Activated T-cell treated with anti-CD3 and anti-CD28 coated beads, Interleukin-2, amount 50 U/mL, for 4 hours (primary cell): ENCODE data around the gene SLC12A7. TPM values are rescaled to one million over a fixed set of nuclear protein-coding genes. Genes with fewer than 3 reads are reported as not detected.
"Not testable (repeated sequence)": the region's sequence is repeated elsewhere in the genome, so short reads cannot be mapped to it uniquely, and the experiment has no call there.

Experiments
- ATAC-seq, 2 donors: fragments of 200-7000 bp; cut with Tn5 transposase; one replicate each; pipeline ENCODE4 v1.10.0; 2021
- DNase-seq: peaks from one replicate; pipeline ENCODE4 v3.0.0-alpha.2; 2020
- H3K27me3 Mint-ChIP-seq: one replicate; pipeline ENCODE4 v1.8.0; 2021; ENCODE audit warnings: low read depth, mixed read lengths
- H3K36me3 Mint-ChIP-seq: one replicate; pipeline ENCODE4 v1.8.0; 2022; ENCODE audit warnings: mixed read lengths; ENCODE audit not compliant: insufficient read depth
- H3K4me1 Mint-ChIP-seq: one replicate; pipeline ENCODE4 v1.8.0; 2021; ENCODE audit warnings: low read depth, mixed read lengths
- H3K4me3 Mint-ChIP-seq: one replicate; pipeline ENCODE4 v1.8.0; 2021; ENCODE audit warnings: mild to moderate bottlenecking, moderate library complexity, mixed read lengths
- H3K9me3 Mint-ChIP-seq: one replicate; pipeline ENCODE4 v1.8.0; 2021; ENCODE audit warnings: mixed read lengths
- total RNA-seq, 3 donors: library from RNA; stranded (reverse); gene quantifications; one replicate each; pipeline ENCODE4 v1.2.1, GENCODE V29; 2021

Gene SLC12A7
- total RNA-seq, 3 donors from 2014 or later, result 13.6 to 26.8 (median 18.5) TPM

DNA sequence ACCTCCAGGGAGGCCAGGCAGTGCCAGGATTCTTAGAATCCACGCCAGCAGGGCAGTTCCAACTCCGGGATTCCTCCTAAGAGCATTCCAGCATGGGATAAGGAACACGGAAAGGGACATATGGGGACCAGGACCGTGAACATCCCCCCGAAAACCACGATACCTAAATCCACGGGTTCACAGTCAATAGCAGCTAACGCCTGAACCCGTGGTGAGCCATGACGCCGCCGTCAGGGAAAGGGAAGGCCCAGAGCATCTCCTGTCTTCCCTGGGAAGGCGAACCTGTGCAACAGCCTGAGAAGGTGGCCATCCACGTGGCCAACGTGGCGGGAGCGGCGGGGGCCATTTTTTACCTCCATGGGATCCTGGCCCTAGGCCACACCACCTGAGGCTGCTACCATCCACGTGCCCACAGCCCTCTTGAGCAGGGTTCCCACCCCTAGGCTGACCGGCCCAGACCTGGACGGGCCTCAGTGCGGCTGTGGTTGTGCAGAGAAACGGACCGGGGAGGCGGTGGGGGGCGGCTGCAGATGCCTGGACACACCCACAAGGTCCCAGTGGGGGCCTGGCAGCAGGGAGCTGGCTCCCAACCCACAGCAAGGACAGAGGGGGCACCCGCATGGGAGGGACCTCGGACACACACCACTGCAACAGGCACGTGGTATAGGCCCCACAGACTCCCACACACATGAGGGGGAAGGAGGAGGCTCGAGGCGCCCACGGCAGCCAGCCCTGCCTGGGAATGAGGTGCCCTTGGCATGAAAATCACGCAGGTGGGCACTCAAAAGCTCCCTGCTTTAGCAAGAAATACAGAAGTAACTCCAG, 42.8 kb downstream of the SLC12A7 start:
- no peaks in the 10 kb centered on the region for H3K27me3 Mint-ChIP-seq
- H3K4me1 Mint-ChIP-seq, result no peaks in the 10 kb centered on the region
- no peaks in the 10 kb centered on the region for H3K9me3 Mint-ChIP-seq
- no peak for ATAC-seq
- no peaks in the 10 kb centered on the region for H3K36me3 Mint-ChIP-seq
- DNase-seq, result no peak
- no peak overlapping the region for H3K4me3 Mint-ChIP-seq

DNA sequence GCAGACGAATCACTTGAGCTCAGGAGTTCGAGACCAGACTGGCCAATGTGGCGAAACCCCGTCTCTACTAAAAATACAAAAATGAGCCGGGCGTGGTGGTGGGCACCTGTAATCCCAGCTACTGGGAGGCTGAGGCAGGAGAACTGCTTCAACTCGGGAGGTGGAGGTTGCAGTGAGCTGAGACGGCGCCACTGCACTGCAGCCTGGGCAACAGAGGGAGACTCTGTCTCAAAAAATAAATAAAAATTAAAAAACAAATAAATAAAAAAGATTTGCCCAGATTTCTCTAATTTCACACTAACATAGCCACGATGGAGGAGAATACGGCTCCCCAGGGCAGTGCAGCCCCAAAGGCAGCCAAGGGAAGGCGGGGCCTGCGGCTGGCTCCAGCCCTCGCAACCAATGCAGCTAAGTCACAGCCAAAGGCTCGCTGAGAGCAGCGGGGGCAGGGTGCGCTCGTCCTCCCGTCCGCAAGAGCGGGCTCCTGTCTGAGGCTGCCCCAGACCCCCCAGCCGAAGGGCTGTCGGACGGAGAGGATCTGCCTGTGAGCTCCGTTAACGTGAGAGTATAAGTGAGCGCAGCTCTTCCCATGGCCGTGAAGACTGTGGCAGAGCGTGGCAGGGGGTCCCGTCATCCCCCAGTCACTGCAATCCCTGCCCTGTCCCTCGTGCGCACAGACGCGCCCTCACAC, 43.5 kb downstream of the SLC12A7 start:
- no peaks in the 10 kb centered on the region for H3K9me3 Mint-ChIP-seq
- H3K27me3 Mint-ChIP-seq, result no peaks in the 10 kb centered on the region
- no peak overlapping the region for H3K4me3 Mint-ChIP-seq
- H3K4me1 Mint-ChIP-seq, result no peaks in the 10 kb centered on the region
- DNase-seq (no peak), ATAC-seq (no peak)
- H3K36me3 Mint-ChIP-seq, result no peaks in the 10 kb centered on the region

DNA sequence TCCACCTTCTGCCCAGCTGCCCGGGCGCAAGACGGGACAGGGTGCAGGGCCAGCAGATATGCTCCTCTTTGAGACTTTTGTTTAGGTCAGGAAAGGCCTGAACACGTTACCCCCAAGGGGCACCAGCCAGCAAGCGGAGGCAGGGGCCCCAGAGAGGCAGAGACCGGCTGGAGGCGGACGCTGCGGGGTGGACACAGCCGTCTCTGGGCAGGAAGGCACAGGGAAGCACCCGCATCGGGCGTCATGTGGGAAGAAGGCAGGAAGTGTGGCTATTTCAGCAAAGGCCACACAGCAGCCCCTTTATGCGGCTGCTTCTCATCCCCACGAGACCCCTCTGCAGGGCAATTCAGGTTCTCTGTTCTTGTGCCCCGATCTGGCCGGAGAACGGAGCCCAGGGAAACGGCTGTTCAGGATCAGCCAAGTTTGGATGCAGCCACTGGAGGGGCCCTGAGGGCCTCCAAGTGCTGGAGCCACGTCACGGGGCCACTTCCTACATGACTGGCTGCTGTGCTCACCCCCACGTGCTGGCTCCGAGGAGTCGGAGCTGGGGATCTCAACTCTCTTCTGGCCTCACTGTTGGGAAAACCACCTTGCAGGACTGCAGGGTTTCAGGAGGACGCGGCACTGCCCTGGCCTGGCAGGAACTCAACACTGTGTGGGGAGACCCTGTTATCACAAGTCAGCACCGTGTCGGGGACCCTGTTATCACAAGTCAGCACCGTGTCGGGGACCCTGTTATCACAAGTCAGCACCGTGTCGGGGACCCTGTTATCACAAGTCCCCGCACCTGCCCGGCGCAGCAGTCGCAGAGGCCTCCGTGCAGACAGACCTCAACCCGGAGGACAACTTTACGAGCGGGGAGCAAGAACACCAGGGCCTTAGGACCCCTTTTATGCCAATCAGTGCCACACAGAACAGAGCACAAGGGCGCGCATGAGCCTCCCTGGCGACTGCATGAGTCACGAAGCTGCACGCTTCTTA, 44.4 kb downstream of the SLC12A7 start:
- H3K9me3 Mint-ChIP-seq, result no peaks in the 10 kb centered on the region
- H3K27me3 Mint-ChIP-seq, result no peaks in the 10 kb centered on the region
- DNase-seq (no peak), ATAC-seq (no peak)
- H3K4me1 Mint-ChIP-seq, result no peaks in the 10 kb centered on the region
- no peaks in the 10 kb centered on the region for H3K36me3 Mint-ChIP-seq
- H3K4me3 Mint-ChIP-seq, result no peak overlapping the region

DNA sequence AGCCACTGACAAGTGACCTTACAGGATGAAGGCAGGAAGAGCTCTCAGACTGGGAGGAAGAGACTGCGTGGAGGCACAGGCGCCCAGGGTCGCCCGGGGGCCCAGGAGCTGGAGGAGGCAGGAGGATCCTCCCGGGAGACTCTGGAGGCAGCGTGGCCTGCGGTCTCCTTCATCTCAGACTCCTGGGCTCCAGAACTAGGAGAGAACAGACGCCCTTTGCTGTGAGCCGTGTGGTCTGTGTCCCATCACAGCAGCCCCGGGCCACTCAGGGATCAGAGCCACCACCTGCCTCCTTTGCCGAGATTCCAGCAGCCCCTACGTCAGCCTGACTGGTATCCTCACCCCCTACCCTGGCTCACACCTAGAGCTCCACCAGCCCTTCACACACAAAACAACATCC, 45.2 kb downstream of the SLC12A7 start:
- no peaks in the 10 kb centered on the region for H3K27me3 Mint-ChIP-seq
- no peak overlapping the region for H3K4me3 Mint-ChIP-seq
- H3K9me3 Mint-ChIP-seq, result no peaks in the 10 kb centered on the region
- ATAC-seq (no peak), DNase-seq (no peak)
- H3K36me3 Mint-ChIP-seq, result no peaks in the 10 kb centered on the region
- H3K4me1 Mint-ChIP-seq, result no peaks in the 10 kb centered on the region

DNA sequence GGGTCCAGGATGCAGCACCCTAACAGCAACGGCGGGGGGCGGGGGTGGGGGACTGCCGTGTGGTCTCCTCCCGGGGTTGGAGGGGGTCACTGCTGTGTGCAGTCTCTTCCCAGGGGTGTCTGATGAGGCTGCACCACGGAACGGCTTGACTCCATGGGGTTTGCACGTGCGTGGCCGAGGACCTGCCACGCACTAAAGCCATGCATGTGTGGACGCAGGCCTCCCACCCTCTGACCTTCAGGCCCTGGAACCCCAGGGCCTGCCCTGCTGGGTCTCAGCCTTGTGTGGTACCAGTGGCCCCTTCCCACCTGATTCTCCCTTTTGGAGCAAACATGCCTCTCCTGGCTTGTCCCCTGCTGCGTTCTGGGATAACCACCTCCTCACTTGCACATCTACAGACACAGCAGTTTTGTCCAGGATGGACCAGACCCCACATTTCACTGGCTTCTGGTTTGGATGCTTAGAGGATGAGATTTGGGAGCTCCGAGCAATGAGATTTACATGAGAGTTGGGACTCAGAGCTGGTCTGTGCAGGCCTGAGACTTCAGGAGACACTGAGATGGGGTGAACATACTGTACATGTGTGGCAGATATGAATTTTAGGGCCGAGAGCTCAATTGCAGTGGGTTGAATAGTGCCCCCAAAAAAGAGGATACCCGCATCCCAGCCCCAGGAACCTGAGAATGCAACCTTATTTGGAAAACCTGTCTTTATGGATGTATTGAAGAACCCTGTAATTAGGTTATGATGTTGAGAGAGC, 45.8 kb downstream of the SLC12A7 start:
- Mint-ChIP-seq H3K4me1 (no peaks in the 10 kb centered on the region), H3K27me3 (no peaks in the 10 kb centered on the region), H3K9me3 (no peaks in the 10 kb centered on the region), H3K36me3 (no peaks in the 10 kb centered on the region), H3K4me3 (no peak overlapping the region)
- no peak for DNase-seq
- no peak for ATAC-seq

DNA sequence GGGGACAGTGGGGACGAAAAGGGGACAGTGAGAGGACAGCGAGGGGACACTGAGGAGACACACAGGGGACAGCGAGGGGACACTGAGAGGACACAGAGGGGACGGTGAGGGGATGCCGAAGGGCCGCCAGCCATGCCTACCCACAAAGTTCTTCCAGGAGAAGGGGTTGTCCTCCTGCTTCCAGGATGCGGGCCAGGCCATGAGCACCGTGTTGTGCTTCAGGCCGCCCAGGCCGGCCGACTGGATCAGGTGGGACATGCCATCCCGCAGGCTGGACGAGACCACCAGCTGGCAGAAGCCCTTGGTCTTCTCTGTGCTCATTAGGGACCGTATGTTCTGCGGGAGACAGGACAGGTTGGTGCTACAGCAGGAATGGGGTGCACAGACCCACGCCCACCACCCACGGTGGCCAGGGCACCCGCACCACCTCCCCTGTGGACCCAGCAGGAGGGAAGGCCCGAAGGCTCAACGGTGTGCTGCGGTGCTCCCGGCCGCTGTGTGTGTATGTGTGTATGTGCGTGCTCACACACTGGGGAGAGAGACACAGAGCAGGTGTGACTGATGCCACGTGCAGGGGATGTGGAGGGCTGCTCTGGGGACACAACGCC, 46.6 kb downstream of the SLC12A7 start:
- no peak overlapping the region for H3K4me3 Mint-ChIP-seq
- no peaks in the 10 kb centered on the region for H3K4me1 Mint-ChIP-seq
- DNase-seq (no peak), ATAC-seq (no peak)
- no peaks in the 10 kb centered on the region for H3K9me3 Mint-ChIP-seq
- H3K36me3 Mint-ChIP-seq, result no peaks in the 10 kb centered on the region
- H3K27me3 Mint-ChIP-seq, result no peaks in the 10 kb centered on the region

DNA sequence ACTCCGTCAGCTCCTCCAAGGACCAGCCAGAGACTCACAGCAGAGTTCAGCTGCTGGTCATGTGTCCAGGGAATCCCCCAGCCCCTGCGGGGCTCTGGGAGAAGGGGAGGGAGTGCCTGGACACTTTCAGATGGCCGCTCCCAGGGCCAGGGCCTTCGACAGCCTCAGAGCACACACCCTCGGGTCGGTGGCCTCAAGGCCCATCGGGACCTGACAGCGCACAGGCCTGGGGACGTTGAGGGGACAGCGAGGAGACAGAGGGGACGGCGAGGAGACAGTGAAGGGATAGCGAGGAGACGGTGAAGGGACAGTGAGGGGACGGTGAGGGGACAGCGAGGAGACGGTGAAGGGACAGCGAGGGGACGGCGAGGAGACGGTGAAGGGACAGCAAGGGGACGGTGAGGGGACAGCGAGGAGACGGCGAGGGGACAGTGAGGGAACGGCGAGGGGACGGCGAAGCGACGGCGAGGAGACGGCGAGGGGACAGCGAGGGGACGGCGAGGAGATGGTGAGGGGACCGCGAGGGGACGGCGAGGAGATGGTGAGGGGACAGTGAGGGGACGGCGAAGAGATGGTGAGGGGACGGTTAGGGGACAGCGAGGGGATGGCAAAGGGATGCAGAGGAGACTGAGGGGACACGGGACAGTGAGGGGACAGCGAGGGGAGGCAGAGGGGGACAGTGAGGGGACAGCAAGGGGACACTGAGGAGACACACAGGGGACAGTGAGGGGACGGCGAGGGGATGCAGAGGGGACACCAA, 47.3 kb downstream of the SLC12A7 start:
- no peaks in the 10 kb centered on the region for H3K27me3 Mint-ChIP-seq
- no peaks in the 10 kb centered on the region for H3K36me3 Mint-ChIP-seq
- no peak overlapping the region for H3K4me3 Mint-ChIP-seq
- DNase-seq (no peak), ATAC-seq (no peak)
- no peaks in the 10 kb centered on the region for H3K9me3 Mint-ChIP-seq
- H3K4me1 Mint-ChIP-seq, result no peaks in the 10 kb centered on the region

DNA sequence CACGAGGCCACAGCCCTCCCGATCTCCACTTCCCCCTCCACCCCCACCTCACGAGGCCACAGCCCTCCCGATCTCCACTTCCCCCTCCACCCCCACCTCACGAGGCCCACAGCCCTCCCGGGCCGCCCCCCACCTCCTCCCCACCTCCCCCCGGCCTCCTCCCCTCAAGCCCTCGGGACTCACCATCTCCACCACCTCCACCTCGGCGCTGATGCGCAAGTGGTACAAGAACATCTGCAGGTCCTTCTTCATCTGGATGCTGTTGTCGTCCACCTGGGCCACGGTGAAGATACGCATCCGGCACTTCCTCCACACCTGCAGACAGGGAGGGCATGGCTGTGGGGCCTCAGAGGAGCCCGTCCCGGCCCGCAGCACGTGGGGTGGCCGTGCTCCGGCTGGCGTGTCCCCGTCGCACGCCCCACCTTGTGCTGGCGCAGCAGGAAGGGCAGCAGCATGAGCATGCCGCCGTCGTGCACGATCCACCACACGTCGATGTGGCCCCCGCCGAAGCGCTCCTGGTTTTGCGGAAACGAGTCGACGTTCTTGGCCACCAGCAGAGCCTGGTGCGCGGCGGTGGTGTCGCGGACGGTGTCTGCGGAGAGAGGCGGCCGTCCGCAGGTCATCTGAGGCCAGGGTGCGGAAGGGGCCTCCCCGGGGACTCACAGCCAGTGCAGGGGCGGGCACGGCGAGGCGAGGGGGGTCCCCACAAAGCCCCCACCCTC, 48.0 kb downstream of the SLC12A7 start:
- Mint-ChIP-seq H3K4me1 (no peaks in the 10 kb centered on the region), H3K9me3 (no peaks in the 10 kb centered on the region), H3K27me3 (no peaks in the 10 kb centered on the region), H3K36me3 (no peaks in the 10 kb centered on the region), H3K4me3 (no peak overlapping the region)
- DNase-seq, result no peak
- no peak for ATAC-seq

DNA sequence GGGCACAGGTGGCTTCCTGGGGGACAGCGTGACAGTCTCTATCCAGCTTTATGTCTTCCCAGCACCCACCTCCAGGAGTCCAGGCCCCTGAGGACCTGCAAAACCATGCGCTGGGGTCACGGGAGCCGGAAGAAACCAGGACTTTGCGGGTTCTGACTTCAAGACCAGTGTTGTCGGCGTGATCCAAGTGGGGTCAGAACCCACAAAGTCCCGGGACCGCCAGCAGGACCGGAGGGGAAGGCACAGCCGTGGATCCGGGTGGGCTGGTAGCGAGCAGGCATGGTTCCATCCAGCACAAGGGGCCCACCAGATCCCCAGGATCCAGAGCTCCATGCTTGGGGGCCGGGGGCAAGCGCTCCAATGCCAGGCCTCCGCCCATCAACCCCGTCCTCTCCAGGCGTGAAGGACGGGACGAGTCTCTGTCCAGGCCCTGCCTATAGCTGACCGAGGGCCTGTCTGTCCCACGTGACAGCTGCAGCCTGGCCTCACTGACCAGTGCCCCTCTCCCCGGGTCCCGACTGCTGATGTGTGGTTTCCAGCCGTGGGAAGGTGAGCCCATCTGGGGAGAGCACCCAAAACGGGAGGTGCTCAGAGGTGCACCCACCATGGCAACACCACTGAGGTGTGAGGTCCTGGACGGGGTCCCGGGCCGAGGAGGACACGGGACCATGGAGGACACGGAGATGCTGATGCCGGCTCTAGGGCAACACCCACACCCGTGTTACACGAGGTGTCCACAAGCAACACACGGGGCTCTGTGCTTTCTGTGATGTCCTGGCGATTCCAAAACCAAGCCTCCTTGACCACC, 48.9 kb downstream of the SLC12A7 start:
- ATAC-seq (no peak), DNase-seq (no peak)
- no peaks in the 10 kb centered on the region for H3K9me3 Mint-ChIP-seq
- H3K27me3 Mint-ChIP-seq, result no peaks in the 10 kb centered on the region
- H3K4me3 Mint-ChIP-seq, result no peak overlapping the region
- H3K4me1 Mint-ChIP-seq, result no peaks in the 10 kb centered on the region
- H3K36me3 Mint-ChIP-seq, result no peaks in the 10 kb centered on the region

DNA sequence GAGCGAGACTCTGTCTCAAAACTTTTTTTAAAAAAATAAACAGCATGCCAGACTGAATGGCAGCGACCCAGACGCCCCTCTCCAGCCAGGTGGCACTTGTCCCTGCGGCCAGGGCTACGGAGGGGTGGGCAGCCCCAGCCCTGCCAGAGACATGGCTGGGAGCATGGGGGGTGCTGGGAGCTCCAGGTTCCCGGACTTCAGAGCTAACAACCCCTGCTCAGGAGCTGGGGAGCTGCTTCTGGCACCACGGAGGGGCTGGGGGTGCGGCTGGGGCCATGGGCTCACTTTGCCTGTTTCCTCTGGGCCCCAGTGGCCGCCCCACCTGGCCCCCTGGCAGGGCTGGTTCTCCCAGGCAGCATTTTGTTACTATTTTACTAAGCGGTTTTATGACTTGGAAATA, 49.9 kb downstream of the SLC12A7 start:
- Mint-ChIP-seq H3K27me3 (no peaks in the 10 kb centered on the region), H3K4me3 (no peak overlapping the region), H3K4me1 (no peaks in the 10 kb centered on the region), H3K36me3 (no peaks in the 10 kb centered on the region), H3K9me3 (no peaks in the 10 kb centered on the region)
- DNase-seq (no peak), ATAC-seq (no peak)

DNA sequence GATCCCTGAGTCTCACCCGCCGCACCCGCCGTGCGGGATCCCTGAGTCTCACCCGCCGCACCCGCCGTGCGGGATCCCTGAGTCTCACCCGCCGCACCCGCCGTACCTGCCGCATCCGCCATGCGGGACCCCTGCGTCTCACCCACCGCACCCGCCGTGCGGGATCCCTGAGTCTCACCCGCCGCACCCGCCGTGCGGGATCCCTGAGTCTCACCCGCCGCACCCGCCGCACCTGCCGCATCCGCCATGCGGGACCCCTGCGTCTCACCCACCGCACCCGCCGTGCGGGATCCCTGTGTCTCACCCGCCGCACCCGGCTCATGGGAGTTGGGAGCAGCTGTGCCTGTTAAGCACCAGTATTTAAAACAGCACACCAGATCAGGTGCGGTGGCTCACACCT, 50.6 kb downstream of the SLC12A7 start:
- ATAC-seq, H3K4me3 Mint-ChIP-seq, H3K9me3 Mint-ChIP-seq, H3K36me3 Mint-ChIP-seq, H3K4me1 Mint-ChIP-seq, DNase-seq, H3K27me3 Mint-ChIP-seq: not testable (repeated sequence)

DNA sequence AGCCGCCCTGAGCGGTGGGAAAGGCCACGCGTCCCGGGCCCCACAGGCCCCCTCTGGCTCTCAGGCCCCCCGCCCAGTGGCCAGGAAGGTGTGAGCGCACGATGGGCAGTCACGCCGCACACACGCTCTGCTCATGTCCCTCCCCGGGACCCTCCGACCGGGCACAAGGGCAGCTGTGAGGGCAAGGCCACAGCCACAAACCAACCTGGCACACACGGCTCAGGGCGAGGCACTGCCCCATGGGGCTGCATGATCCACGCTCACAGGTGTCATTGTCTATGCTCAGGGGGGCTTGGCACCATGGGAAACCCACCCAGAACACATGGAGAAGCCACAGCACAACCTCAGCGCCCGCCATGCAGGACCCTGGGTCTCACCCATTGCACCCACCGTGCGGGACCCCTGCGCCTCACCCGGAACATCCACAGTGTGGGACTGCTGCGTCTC, 51.3 kb downstream of the SLC12A7 start:
- ATAC-seq (no peak), DNase-seq (no peak)
- Mint-ChIP-seq H3K4me3 (no peak overlapping the region), H3K36me3 (peaks cover 2% of the 10 kb centered on the region), H3K4me1 (no peaks in the 10 kb centered on the region), H3K27me3 (no peaks in the 10 kb centered on the region), H3K9me3 (no peaks in the 10 kb centered on the region)
